ENCODE results near the gene TRAFD1.

- TF ChIP-seq POLR2A (IDR thresholded peaks at IDR 0.05) (no peak), CTCF (IDR thresholded peaks at IDR 0.05) (no peak)
Measured at GRCh38 chr12:112180422-112180821, 55.1 kb downstream of the TRAFD1 start.

Measured in vagina (tissue), 2 donors.